ENCODE data around the gene ACOXL. TPM values are rescaled to one million over a fixed set of nuclear protein-coding genes. Genes with fewer than 3 reads are reported as not detected.

The ACOXL gene
- total and polyA plus RNA-seq, 2 of the 8 experiments (the other 6 are each of a cell fraction or from before 2014, with no cell fraction given) = 11.4 to 20.6 TPM

DNA sequence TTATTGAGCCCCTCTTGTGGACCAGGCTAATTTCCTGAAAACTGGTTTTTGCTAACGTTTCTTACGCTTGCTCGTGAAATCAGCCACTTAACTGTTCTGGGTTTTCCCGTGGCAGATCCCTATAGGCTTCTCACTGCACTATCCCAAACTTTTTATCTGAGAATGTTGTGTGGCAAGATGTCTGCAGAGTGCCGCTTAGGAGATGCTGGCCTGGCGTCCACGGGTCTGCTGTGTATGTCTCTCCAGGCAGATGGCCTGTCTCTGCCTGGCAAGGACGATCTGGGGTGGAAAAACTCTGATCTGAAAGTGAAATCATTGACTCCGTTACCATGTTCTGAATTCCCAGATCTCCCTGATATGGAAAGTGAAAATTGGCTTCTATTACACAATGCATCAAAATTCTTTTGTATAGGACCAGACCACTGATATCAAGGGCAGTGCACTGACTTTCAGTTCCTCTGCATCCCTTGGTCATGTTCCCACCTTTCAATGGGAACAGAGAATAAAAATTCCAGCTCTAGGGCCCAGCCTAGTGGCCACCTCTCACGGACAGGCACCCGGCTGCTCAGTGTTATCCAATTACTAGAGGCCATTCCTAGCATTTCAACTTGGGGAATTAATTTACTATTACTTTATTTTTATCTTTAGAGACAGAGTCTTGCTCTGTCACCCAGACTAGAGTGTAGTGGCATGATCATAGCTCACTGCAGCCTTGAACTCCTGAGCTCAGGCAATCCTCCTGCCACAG, 154.6 kb downstream of the ACOXL start:
- Histone ChIP-seq H3K79me1 (ENCODE audit: low read depth, low read length) (no peaks in the 10 kb centered on the region), H3K79me2 (ENCODE audit: control insufficient read depth in 1 of 2, insufficient read depth in 2 of 2, low read length in 2 of 2) (no peaks in the 10 kb centered on the region), H3K4ac (replicated peaks; ENCODE audit: insufficient read length, low read depth, low read length) (no peak overlapping the region), H3K23ac (ENCODE audit: insufficient read length) (no peak overlapping the region), H4K91ac (replicated peaks; ENCODE audit: insufficient read length, low read length) (no peak overlapping the region), H3K4me2 (ENCODE audit: insufficient read depth in 1 of 2, low read depth in 2 of 2, low read length in 2 of 2) (no peak overlapping the region), H3K4me3 (ENCODE audit: extremely low read depth in 1 of 4, insufficient read depth in 2 of 4, low read depth in 3 of 4, low read length in 4 of 4) (no peak overlapping the region), H2AFZ (ENCODE audit: low read length) (no peak overlapping the region), H2AK5ac (ENCODE audit: low read depth, low read length) (no peak overlapping the region), H3K18ac (ENCODE audit: extremely low read depth, low read length) (no peak overlapping the region), H2BK5ac (ENCODE audit: low read depth, low read length) (no peak overlapping the region; the same call in 1 of the 2 replicates), H2BK15ac (ENCODE audit: low read length) (no peak overlapping the region), H3K9me3 (ENCODE audit: insufficient read depth in 2 of 2, low read depth in 1 of 2, low read length in 1 of 2) (no peaks in the 10 kb centered on the region), H4K8ac (ENCODE audit: extremely low read depth, insufficient read depth, low read length) (no peak overlapping the region), H3K23me2 (ENCODE audit: low read depth, low read length) (no peaks in the 10 kb centered on the region), H3K14ac (ENCODE audit: insufficient read length) (no peak overlapping the region), H2BK120ac (replicated peaks; ENCODE audit: low read depth, low read length) (no peak overlapping the region), H3K56ac (replicated peaks; ENCODE audit: insufficient read length, low read depth, low read length) (no peak overlapping the region), H4K5ac (ENCODE audit: insufficient read length, low read depth, low read length) (no peak overlapping the region), H2BK12ac (ENCODE audit: low read depth, low read length) (peak overlapping the region; percentile 55; the same call in 1 of the 2 replicates), H3K4me1 (replicated peaks in 1 of 4; ENCODE audit: control insufficient read depth in 3 of 4, insufficient read depth in 4 of 4, low read length in 3 of 4) (no peaks in the 10 kb centered on the region), H2BK20ac (ENCODE audit: low read length) (no peak overlapping the region), H3K27me3 (replicated peaks in 1 of 4; ENCODE audit: control insufficient read depth in 3 of 4, extremely low read depth in 1 of 4, insufficient read depth in 3 of 4, low read length in 3 of 4) (no peaks in the 10 kb centered on the region), H4K20me1 (replicated peaks in 1 of 2; ENCODE audit: control insufficient read depth in 1 of 2, insufficient read depth in 2 of 2, low read length in 2 of 2) (no peaks in the 10 kb centered on the region), H3K9ac (replicated peaks in 1 of 4; ENCODE audit: extremely low read depth in 1 of 4, low read depth in 3 of 4, low read length in 3 of 4) (no peak overlapping the region), H3K27ac (ENCODE audit: low read depth, low read length) (no peak overlapping the region), H3K36me3 (ENCODE audit: control insufficient read depth in 2 of 4, insufficient read depth in 4 of 4, low read length in 3 of 4) (no peaks in the 10 kb centered on the region; a peak in 1 of 8 replicates)
- WGBS, 2 experiments (ENCODE audit: extremely low coverage in 1 of 2, insufficient coverage in 1 of 2, insufficient read length in 1 of 2, insufficient replicate concordance in 2 of 2, low coverage in 1 of 2, low lambda C conversion rate in 2 of 2, missing lambda C conversion rate in 1 of 2) = 81% methylated on average over 11 of the region's 11 CpGs; no CpG with 5 or more reads in 1 of the 2 experiments
- CTCF ChIA-PET (ENCODE audit: partially characterized antibody) = interaction anchor here (0.8 to 3.1 kb wide), 8 partner anchors 11 to 70 kb away, joined by 3 to 26 read pairs (median 3); no protein-coding TSS in a partner anchor
- FAIRE-seq (peak; percentile 13), DNase-seq (ENCODE audit: low read depth in 1 of 2, low spot score in 2 of 2) (no peak)
- POLR2A ChIA-PET (ENCODE audit: partially characterized antibody) = no interaction called here
- TF ChIP-seq, protein P1, sequence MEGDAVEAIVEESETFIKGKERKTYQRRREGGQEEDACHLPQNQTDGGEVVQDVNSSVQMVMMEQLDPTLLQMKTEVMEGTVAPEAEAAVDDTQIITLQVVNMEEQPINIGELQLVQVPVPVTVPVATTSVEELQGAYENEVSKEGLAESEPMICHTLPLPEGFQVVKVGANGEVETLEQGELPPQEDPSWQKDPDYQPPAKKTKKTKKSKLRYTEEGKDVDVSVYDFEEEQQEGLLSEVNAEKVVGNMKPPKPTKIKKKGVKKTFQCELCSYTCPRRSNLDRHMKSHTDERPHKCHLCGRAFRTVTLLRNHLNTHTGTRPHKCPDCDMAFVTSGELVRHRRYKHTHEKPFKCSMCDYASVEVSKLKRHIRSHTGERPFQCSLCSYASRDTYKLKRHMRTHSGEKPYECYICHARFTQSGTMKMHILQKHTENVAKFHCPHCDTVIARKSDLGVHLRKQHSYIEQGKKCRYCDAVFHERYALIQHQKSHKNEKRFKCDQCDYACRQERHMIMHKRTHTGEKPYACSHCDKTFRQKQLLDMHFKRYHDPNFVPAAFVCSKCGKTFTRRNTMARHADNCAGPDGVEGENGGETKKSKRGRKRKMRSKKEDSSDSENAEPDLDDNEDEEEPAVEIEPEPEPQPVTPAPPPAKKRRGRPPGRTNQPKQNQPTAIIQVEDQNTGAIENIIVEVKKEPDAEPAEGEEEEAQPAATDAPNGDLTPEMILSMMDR (IDR thresholded peaks at IDR 0.05; ENCODE audit: control extremely low read depth in 1 of 3, insufficient read depth in 1 of 3, low read depth in 1 of 3, low read length in 3 of 3) = peak; percentile 42 to 59 (median 45)
- TF ChIP-seq ZNF274 (IDR thresholded peaks at IDR 0.05; ENCODE audit: borderline replicate concordance, extremely low read depth, low read length) (no peak), POLR2A (IDR thresholded peaks at IDR 0.05; ENCODE audit: control extremely low read depth in 1 of 2, low read depth in 2 of 2, low read length in 2 of 2) (no peak), NRF1 (IDR thresholded peaks at IDR 0.05; ENCODE audit: low read depth, low read length) (no peak), BACH1 (IDR thresholded peaks at IDR 0.05; ENCODE audit: low read length) (no peak), BRCA1 (IDR thresholded peaks at IDR 0.05; ENCODE audit: low read depth, low read length) (no peak), NANOG (IDR thresholded peaks at IDR 0.05; ENCODE audit: insufficient read depth, low read depth, low read length, poor library complexity, severe bottlenecking) (no peak), SP4 (IDR thresholded peaks at IDR 0.05; ENCODE audit: low read length) (no peak), SUZ12 (IDR thresholded peaks at IDR 0.05; ENCODE audit: low read length) (no peak), RNF2 (IDR thresholded peaks at IDR 0.05; ENCODE audit: borderline replicate concordance, low read depth, low read length, missing control alignments, poor library complexity, severe bottlenecking) (no peak)
